ENCODE measurements around the gene SULT2A1. TPM values are rescaled to one million over a fixed set of nuclear protein-coding genes. Genes with fewer than 3 reads are reported as not detected.
A peak's percentile ranks its signal among the peaks of the same experiment; 100 is the strongest.

SULT2A1 gene
- total and polyA plus RNA-seq, 8 donors: 0.41 TPM; not detected in 7

DNA sequence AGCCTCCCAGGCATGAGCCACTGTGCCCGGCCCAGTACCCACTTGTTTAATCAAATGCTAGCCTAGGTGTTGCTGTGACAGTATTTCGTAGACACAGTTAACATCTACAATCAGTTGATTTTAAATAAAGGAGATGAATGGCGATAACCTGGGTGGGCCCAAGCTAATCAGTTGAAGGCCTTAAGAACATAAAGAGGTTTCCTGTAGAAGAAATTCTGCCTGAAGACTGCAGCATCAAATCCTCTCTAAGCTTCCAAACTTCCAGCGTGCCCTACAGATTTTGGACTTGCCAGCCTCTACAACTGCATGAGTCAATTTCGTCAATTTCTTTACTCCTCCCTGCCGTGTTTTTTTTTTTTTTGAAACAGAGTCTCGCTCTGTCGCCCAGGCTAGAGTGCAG is 13.2 kb upstream of the SULT2A1 start:
- ATAC-seq (no peak), DNase-seq (peak in 1 of 6 donors; percentile 14), FAIRE-seq (no peak)
- H3K9me3 ChIP-seq: no peaks in the 10 kb centered on the region
- no peaks in the 10 kb centered on the region for H3K36me3 ChIP-seq
- H3K27ac ChIP-seq: no peak overlapping the region
- TF ChIP-seq, protein P1, sequence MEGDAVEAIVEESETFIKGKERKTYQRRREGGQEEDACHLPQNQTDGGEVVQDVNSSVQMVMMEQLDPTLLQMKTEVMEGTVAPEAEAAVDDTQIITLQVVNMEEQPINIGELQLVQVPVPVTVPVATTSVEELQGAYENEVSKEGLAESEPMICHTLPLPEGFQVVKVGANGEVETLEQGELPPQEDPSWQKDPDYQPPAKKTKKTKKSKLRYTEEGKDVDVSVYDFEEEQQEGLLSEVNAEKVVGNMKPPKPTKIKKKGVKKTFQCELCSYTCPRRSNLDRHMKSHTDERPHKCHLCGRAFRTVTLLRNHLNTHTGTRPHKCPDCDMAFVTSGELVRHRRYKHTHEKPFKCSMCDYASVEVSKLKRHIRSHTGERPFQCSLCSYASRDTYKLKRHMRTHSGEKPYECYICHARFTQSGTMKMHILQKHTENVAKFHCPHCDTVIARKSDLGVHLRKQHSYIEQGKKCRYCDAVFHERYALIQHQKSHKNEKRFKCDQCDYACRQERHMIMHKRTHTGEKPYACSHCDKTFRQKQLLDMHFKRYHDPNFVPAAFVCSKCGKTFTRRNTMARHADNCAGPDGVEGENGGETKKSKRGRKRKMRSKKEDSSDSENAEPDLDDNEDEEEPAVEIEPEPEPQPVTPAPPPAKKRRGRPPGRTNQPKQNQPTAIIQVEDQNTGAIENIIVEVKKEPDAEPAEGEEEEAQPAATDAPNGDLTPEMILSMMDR (IDR thresholded peaks at IDR 0.05): no peak
- no peaks in the 10 kb centered on the region for H3K4me1 ChIP-seq
- no peaks in the 10 kb centered on the region for H3K27me3 ChIP-seq
- intact Hi-C loops (cut with DNase I): no loop called here
- WGBS, 2 donors: 86% methylated on average over 8 of the region's 8 CpGs
- H3K4me3 ChIP-seq: no peak overlapping the region

DNA sequence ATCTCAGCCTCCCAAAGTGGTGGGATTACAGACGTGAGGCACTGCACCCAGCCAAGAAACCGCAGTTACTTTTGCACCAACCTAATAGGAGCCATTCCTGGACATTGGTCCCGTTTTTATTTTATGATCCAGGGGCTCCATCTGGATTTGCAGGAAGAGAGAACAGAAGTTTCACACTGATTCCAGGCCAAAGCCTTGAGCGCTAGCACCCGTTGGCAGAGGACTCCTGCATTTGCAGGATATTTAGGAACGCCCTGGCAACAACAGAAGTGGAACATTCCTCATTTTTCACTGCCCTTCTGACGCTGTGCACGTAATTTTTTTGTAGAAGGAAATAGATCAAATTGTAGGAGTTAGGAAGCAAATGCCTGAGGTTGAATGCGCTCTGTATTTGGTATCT is 11.7 kb upstream of the SULT2A1 start:
- ATAC-seq: no peak
- H3K27ac ChIP-seq: no peak overlapping the region
- H3K4me1 ChIP-seq: no peaks in the 10 kb centered on the region
- no peaks in the 10 kb centered on the region for H3K36me3 ChIP-seq
- 62 to 69% methylated on average over 9 of the region's 9 CpGs for WGBS, 2 donors
- TF ChIP-seq, protein P1 (IDR thresholded peaks at IDR 0.05): no peak
- no peak for DNase-seq
- no peaks in the 10 kb centered on the region for H3K27me3 ChIP-seq
- no peak for FAIRE-seq
- H3K4me3 ChIP-seq: no peak overlapping the region
- no peaks in the 10 kb centered on the region for H3K9me3 ChIP-seq
- intact Hi-C loops (cut with DNase I): no loop called here

DNA sequence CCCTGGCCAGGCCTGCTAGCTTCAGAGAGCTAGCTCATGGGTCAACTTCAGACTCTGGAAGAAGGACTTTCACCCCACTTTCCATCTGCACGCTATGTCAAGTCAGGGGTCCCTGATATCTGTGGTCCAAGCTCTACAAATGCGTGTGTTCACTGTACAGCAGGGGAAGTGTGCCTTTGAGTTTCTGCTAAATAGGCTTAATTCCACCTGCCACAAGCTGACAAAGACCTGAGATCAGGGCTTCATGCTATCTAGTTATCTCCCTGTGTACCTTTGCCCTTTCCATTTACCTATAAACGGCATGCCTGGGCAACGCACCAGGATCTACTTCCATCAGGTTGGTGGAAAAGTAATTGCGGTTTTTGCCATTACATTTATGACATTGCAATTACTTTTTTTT is 10.7 kb upstream of the SULT2A1 start:
- no peaks in the 10 kb centered on the region for H3K9me3 ChIP-seq

DNA sequence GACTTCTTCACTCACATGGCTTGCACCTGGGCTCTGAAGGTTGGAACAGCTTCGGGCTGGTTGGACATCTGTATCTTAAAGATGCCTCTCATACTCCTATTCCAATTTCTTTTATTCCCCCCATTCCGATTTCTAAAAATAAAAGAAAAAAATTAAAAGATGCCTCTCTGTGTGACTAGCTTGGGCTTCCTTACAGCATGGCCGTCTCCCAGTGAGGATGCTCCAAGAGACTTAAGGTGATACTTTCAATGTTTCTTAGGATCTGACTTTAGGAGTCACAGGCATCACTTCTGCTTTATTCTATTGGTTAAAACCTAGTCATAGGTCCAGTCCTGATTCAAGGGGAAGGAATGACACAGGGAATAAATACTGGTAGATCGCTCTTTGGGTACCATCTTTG is 9.9 kb upstream of the SULT2A1 start:
- FAIRE-seq: no peak
- Histone ChIP-seq H3K4me1 (no peaks in the 10 kb centered on the region), H3K27ac (no peak overlapping the region), H3K9me3 (no peaks in the 10 kb centered on the region), H3K36me3 (no peaks in the 10 kb centered on the region), H3K4me3 (no peak overlapping the region), H3K27me3 (no peaks in the 10 kb centered on the region)
- no peak for ATAC-seq
- no peak for DNase-seq
- 89 to 94% methylated on average over 4 of the region's 4 CpGs for WGBS, 2 donors
- TF ChIP-seq, protein P1 (IDR thresholded peaks at IDR 0.05): no peak
- intact Hi-C loops (cut with DNase I): no loop called here

More for the DNA sequence above, 10.7 kb upstream of the SULT2A1 start:
- ATAC-seq: no peak
- H3K27me3 ChIP-seq: no peaks in the 10 kb centered on the region
- DNase-seq: no peak
- TF ChIP-seq, protein P1 (IDR thresholded peaks at IDR 0.05): no peak
- no peak overlapping the region for H3K4me3 ChIP-seq
- no peak overlapping the region for H3K27ac ChIP-seq
- no peak for FAIRE-seq
- H3K36me3 ChIP-seq: no peaks in the 10 kb centered on the region
- intact Hi-C loops (cut with DNase I): no loop called here
- 74 to 77% methylated on average over 5 of the region's 5 CpGs for WGBS, 2 donors
- H3K4me1 ChIP-seq: no peaks in the 10 kb centered on the region

DNA sequence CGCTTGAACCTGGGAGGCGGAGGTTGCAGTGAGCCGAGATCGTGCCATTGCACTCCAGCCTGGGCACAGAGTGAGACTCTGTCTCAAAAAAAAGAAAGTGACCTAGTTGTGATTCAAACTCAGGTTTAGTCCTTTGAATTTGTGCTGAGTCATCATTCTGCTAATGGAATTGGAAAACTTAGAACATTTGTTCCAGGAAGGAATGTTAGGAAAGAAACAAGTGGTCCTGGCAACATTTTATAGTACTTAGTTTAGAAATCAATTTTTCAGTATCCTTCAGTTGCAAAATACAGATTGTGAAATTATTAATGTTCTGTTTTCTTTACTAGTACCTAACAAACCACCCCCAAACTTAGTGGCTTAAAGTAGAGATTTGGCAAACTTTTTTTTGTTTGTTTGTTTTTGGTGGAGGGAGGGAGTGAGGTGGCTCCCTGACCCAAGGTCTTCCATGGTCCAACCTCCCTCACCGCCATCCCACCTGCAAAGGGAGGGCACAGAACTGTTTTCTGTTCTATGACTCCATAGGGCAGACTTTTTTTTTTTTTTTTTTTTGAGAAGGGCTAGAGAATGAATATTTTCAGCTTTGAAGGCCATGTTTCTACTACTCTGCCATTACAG is 9.2 kb upstream of the SULT2A1 start:
- H3K4me3 ChIP-seq: no peak overlapping the region
- no peaks in the 10 kb centered on the region for H3K9me3 ChIP-seq
- intact Hi-C loops (cut with DNase I): no loop called here
- no peaks in the 10 kb centered on the region for H3K36me3 ChIP-seq
- DNase-seq (no peak), ATAC-seq (no peak), FAIRE-seq (no peak)
- TF ChIP-seq, protein P1 (IDR thresholded peaks at IDR 0.05): no peak
- H3K27me3 ChIP-seq: no peaks in the 10 kb centered on the region
- 90 to 94% methylated on average over 5 of the region's 5 CpGs for WGBS, 2 donors
- H3K4me1 ChIP-seq: no peaks in the 10 kb centered on the region
- no peak overlapping the region for H3K27ac ChIP-seq
